SJSA1 (cell line): ENCODE measurements around the gene LAMB3. TPM values are rescaled to one million over a fixed set of nuclear protein-coding genes. Genes with fewer than 3 reads are reported as not detected.

ENCODE experiments used
- DNase-seq, 2 experiments: peaks; one replicate each; pipeline ENCODE4 v3.0.0-alpha.2; 2015 to 2020; ENCODE audit warnings: low spot score in 2 of 2, low read depth in 1 of 2
- H3K27ac ChIP-seq: fragments of 250-450 bp; sonication (Bioruptor Pico); 2 replicates; pipeline ENCODE4 v1.5.1; 2020; ENCODE audit warnings: mild to moderate bottlenecking, moderate library complexity
- H3K27me3 ChIP-seq: fragments of 250-450 bp; sonication (Bioruptor Pico); replicated peaks from 2 replicates; pipeline ENCODE4 v1.5.1; 2020; ENCODE audit warnings: mild to moderate bottlenecking, moderate library complexity
- H3K36me3 ChIP-seq: fragments of 250-450 bp; sonication (Bioruptor Pico); 2 replicates; pipeline ENCODE4 v1.5.1; 2020; ENCODE audit warnings: mild to moderate bottlenecking
- H3K4me1 ChIP-seq: fragments of 250-450 bp; sonication (Bioruptor Pico); replicated peaks from 2 replicates; pipeline ENCODE4 v1.6.1; 2021; ENCODE audit warnings: mild to moderate bottlenecking
- H3K4me3 ChIP-seq: fragments of 250-450 bp; sonication (Bioruptor Pico); 2 replicates; pipeline ENCODE4 v1.5.1; 2020; ENCODE audit warnings: mild to moderate bottlenecking
- H3K9me3 ChIP-seq: fragments of 250-450 bp; sonication (Bioruptor Pico); replicated peaks from 2 replicates; pipeline ENCODE4 v1.5.1; 2020; ENCODE audit warnings: mild to moderate bottlenecking
- total RNA-seq: library from RNA; depleted of rRNA; stranded (reverse); fragments of >200 nt; shearing (Covaris generic); gene quantifications from 2 replicates; pipeline ENCODE4 v1.2.3, GENCODE V29; 2014

The LAMB3 gene
- total RNA-seq, 1 experiment from 2014 or later, result 4.1 TPM

GRCh38 chr1:209613400-209614150 is 38.6 kb downstream of the LAMB3 start:
- Histone ChIP-seq H3K4me1 (no peaks in the 10 kb centered on the region), H3K27me3 (no peaks in the 10 kb centered on the region), H3K4me3 (no peak overlapping the region), H3K27ac (no peak overlapping the region), H3K9me3 (no peaks in the 10 kb centered on the region), H3K36me3 (no peaks in the 10 kb centered on the region)
- DNase-seq, result no peak

- H3K27me3 ChIP-seq, result no peaks in the 10 kb centered on the region
- H3K36me3 ChIP-seq, result no peaks in the 10 kb centered on the region
- no peak overlapping the region for H3K27ac ChIP-seq
- H3K4me1 ChIP-seq, result no peaks in the 10 kb centered on the region
- H3K9me3 ChIP-seq, result no peaks in the 10 kb centered on the region
- DNase-seq, result no peak
- no peak overlapping the region for H3K4me3 ChIP-seq
Observed at GRCh38 chr1:209612646-209613399, 39.4 kb downstream of the LAMB3 start.

- H3K4me3 ChIP-seq, result no peak overlapping the region
- no peak overlapping the region for H3K27ac ChIP-seq
- H3K36me3 ChIP-seq, result no peaks in the 10 kb centered on the region
- no peak for DNase-seq
- H3K4me1 ChIP-seq, result 0 out of 2 replicates have a peak, but pooled peaks cover 5% of the 10 kb centered on the region
- no peaks in the 10 kb centered on the region for H3K9me3 ChIP-seq
- no peaks in the 10 kb centered on the region for H3K27me3 ChIP-seq
Observed at GRCh38 chr1:209611771-209612570, 40.3 kb downstream of the LAMB3 start.

- Histone ChIP-seq H3K36me3 (no peaks in the 10 kb centered on the region), H3K9me3 (no peaks in the 10 kb centered on the region), H3K27me3 (no peaks in the 10 kb centered on the region), H3K4me3 (no peak overlapping the region), H3K27ac (no peak overlapping the region), H3K4me1 (0 out of 2 replicates have a peak, but pooled peaks cover 5% of the 10 kb centered on the region)
- no peak for DNase-seq
Observed at GRCh38 chr1:209610631-209610905, 41.7 kb downstream of the LAMB3 start.

GRCh38 chr1:209609791-209610630 is 42.2 kb downstream of the LAMB3 start:
- no peaks in the 10 kb centered on the region for H3K36me3 ChIP-seq
- H3K27me3 ChIP-seq, result no peaks in the 10 kb centered on the region
- no peak overlapping the region for H3K4me3 ChIP-seq
- H3K27ac ChIP-seq, result no peak overlapping the region
- H3K9me3 ChIP-seq, result no peaks in the 10 kb centered on the region
- no peak for DNase-seq
- H3K4me1 ChIP-seq, result 0 out of 2 replicates have a peak, but pooled peaks cover 5% of the 10 kb centered on the region

GRCh38 chr1:209609041-209609790 is 43.0 kb downstream of the LAMB3 start:
- Histone ChIP-seq H3K9me3 (no peaks in the 10 kb centered on the region), H3K36me3 (no peaks in the 10 kb centered on the region), H3K27ac (no peak overlapping the region), H3K4me1 (0 out of 2 replicates have a peak, but pooled peaks cover 5% of the 10 kb centered on the region), H3K27me3 (no peaks in the 10 kb centered on the region), H3K4me3 (no peak overlapping the region)
- DNase-seq, result no peak

- no peaks in the 10 kb centered on the region for H3K9me3 ChIP-seq
- no peaks in the 10 kb centered on the region for H3K27me3 ChIP-seq
- H3K4me1 ChIP-seq, result 0 out of 2 replicates have a peak, but pooled peaks cover 5% of the 10 kb centered on the region
- no peak for DNase-seq
- H3K4me3 ChIP-seq, result no peak overlapping the region
- H3K36me3 ChIP-seq, result no peaks in the 10 kb centered on the region
- H3K27ac ChIP-seq, result no peak overlapping the region
Observed at GRCh38 chr1:209607795-209608178, 44.4 kb downstream of the LAMB3 start.

- Histone ChIP-seq H3K4me1 (0 out of 2 replicates have a peak, but pooled peaks cover 5% of the 10 kb centered on the region), H3K27me3 (no peaks in the 10 kb centered on the region), H3K4me3 (no peak overlapping the region), H3K9me3 (no peaks in the 10 kb centered on the region), H3K27ac (no peak overlapping the region), H3K36me3 (no peaks in the 10 kb centered on the region)
- DNase-seq, result peak in 1 of 2 experiments; percentile 15
Observed at GRCh38 chr1:209607102-209607794, 45.0 kb downstream of the LAMB3 start.

- H3K4me1 ChIP-seq, result 0 out of 2 replicates have a peak, but pooled peaks cover 5% of the 10 kb centered on the region
- no peaks in the 10 kb centered on the region for H3K9me3 ChIP-seq
- H3K27me3 ChIP-seq, result no peaks in the 10 kb centered on the region
- no peak overlapping the region for H3K27ac ChIP-seq
- no peak overlapping the region for H3K4me3 ChIP-seq
- H3K36me3 ChIP-seq, result no peaks in the 10 kb centered on the region
- DNase-seq, result no peak
Observed at GRCh38 chr1:209603877-209604276, 48.3 kb downstream of the LAMB3 start.

GRCh38 chr1:209601809-209602657 is 50.2 kb downstream of the LAMB3 start:
- 0 out of 2 replicates have a peak, but pooled peaks cover under 1% of the 10 kb centered on the region for H3K4me1 ChIP-seq
- DNase-seq, result no peak
- H3K9me3 ChIP-seq, result no peaks in the 10 kb centered on the region
- H3K4me3 ChIP-seq, result no peak overlapping the region
- H3K27ac ChIP-seq, result no peak overlapping the region
- H3K36me3 ChIP-seq, result no peaks in the 10 kb centered on the region
- 0 out of 2 replicates have a peak, but pooled peaks cover 4% of the 10 kb centered on the region for H3K27me3 ChIP-seq

GRCh38 chr1:209600541-209600940 is 51.7 kb downstream of the LAMB3 start:
- Histone ChIP-seq H3K27me3 (0 out of 2 replicates have a peak, but pooled peaks cover 4% of the 10 kb centered on the region), H3K9me3 (no peaks in the 10 kb centered on the region), H3K36me3 (no peaks in the 10 kb centered on the region), H3K4me3 (no peak overlapping the region), H3K27ac (no peak overlapping the region), H3K4me1 (no peaks in the 10 kb centered on the region)
- no peak for DNase-seq
